ENCODE data around the gene AS3MT.

AS3MT gene

GRCh38 chr10:102856758-102857424 lies 12.4 kb upstream of the AS3MT start:
- no peak for DNase-seq

GRCh38 chr10:102859911-102860310 lies 9.4 kb upstream of the AS3MT start:
- DNase-seq, result no peak

DNA sequence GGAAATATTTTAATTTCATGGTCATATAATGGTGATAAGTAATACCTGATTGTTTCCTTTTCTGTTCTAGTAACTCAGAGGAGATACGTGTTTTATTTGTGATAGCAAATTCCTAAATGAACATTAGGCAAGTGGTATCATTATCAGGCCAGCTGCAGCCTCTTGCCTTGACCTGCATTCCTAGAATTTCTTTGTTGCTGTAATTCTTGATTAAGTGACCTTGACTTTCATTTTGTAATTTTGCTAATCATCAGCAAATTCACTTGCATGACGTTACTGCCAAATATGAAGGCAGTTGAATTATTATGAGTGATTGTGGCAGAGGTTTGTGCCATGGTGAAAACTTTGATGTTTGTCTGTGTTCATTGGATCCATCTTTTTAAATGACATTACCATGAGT lies 5.6 kb upstream of the AS3MT start:
- DNase-seq, result no peak

GRCh38 chr10:102865620-102866019 lies 3.6 kb upstream of the AS3MT start:
- no peak for DNase-seq

DNA sequence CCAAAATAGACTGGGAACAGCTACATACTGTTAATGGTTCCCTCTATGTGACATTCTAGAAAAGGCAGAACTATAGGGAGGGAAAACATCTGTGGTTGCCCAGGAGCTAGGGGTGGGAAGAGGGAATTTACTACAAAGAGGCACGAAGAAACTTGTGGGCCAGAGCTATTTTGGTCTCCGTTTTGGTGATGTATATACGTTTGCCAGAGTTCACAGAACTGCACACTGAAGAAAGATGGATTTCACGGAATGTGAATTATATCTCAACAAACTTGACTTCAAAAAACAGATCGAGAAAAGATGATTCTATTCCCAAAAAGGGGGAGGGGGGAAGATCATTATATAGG lies 386 bp upstream of the AS3MT start:
- DNase-seq, result no peak

DNA sequence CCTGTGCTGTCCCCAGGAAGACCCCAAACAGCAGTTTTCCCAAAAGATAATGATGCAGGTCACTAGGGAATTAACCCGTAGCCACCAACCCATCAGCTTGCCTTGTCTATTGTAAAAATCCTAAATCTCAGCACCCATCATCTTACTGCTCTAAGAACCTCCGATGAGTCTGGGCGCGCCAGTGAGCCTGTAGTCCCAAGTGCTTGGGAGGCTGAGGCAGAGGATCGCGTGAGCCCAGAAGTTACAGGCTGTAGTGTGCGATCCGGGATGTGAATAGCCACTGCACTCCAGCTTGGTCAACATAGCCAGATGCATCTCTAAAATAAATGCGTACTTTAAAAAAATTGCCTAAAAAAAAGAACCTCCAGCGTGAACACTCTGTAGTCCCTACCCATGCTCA lies 951 bp downstream of the AS3MT start:
- no peak for DNase-seq

- DNase-seq, result no peak
Observed at GRCh38 chr10:102872163-102872562, 2.9 kb downstream of the AS3MT start.

DNA sequence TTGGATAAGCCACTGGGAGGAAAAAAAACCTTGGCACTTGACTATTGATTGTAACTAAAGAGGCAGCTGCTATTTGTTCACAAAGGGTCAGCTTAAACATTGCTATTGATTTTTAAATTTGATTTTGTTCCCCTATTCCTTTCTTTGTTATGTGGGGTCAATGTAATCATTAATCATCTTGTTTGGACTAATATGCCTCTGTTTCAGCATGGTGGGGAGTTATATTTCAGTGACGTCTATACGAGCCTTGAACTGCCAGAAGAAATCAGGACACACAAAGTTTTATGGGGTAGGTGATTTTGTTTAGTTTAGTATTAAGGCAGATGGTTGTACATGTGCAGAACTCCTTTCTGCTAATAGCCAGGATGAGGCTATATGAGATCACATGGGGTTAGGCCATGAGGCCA lies 7.5 kb downstream of the AS3MT start:
- no peak for DNase-seq

DNA sequence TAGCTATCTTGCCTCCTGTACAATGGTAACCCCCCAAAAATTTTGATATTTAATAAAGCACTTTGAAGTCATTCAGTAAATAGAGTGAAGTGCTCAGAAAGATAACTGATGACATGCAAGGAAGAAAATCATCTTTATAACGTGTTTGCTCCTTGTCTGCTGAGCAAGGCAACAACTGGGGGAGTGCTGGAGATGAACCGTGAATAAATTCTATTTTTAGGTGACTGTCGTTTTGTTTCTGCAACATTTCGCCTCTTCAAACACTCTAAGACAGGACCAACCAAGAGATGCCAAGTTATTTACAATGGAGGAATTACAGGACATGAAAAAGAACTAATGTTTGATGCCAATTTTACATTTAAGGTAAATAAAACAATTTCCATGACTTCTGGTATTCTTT lies 9.4 kb downstream of the AS3MT start:
- DNase-seq, result no peak

DNA sequence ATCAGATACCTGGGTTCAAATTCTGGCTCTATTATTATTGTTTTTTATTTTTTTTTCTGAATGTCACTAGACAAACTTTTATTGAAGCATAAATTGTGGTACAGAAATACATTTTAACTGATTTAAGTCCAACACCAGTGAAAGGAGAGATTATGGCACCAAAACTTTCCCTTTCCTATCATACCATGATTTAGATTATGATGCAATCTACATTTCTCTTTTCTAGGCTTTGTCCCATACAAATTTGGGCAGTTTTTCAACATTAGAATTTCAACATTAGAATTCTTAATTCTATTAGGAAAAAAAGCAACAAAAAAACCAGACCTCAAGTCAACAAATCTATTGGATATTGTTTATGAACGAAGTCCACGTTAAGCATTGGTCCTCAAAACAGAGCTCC lies 11.0 kb downstream of the AS3MT start:
- no peak for DNase-seq

DNA sequence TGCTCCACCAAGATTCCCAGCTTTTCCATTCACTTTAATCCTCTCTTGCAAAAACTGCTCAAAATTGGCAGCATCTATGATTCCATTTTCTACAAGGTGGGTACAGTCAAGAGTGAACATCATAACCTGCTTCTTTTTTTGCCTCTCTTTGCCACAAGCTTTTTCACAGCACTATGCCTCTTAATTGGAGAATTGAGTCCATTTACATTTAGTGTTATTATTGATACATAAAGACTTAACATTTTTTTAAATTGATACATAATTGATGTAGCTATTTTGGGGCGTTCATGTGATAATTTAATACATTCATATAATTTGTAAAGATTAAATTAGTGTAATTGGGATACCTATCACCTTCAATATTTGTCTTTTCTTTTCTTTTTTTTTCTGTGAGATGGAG lies 18.8 kb downstream of the AS3MT start:
- DNase-seq, result no peak

DNA sequence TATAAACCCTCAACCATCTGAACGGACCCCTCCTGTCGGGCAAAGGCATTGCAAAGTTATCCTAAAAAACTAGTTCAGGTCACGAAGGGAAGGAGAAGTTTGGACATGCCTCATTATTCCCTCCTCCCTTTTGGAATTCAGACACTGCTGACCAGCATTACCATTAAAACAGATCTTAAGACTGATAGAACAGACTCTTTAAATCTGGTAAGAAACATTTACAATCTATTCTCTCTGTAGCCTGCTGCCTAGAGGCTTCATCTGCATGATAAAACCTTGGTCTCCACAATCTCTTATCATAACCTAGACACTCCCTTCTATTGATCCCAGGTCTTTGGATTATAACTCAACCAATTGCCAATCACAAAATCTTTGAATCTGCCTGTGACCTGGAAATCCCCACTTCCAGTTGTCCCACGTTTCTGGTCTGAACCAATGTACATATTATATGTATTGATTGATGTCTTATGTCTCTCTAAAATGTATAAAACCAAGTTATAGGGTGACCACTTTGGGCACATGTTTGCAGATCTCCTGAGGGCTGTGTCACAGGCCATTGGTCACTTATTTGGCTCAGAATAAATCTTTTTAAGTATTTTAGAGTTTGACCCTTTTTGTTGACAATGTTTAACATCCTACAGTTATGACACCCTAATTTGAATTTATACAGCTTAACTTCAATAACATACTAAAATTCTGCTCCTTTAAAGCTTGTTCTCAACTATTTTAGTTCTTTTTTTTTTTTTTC lies 25.4 kb downstream of the AS3MT start:
- DNase-seq, result no peak

DNA sequence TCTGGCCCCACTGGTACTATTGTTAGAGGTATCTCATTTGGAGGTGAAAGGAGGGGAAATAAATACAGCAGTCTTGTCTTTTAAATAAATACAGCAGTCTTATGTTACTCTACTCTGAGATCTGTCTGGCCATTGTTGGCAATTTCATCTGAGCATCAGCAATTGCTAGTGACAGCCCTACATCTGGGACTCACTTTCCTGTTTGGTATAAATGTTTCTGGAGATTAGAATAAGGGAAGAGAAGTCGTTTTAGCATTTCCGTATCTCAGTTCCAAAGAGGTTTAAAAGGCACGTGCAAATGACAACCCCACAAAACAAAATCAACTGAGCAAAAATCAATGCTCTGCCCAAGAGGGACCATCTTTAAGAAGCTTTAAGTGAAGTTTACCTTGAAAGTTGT lies 30.7 kb downstream of the AS3MT start:
- no peak for DNase-seq

GRCh38 chr10:102904346-102904745 lies 35.1 kb downstream of the AS3MT start:
- DNase-seq, result no peak

DNA sequence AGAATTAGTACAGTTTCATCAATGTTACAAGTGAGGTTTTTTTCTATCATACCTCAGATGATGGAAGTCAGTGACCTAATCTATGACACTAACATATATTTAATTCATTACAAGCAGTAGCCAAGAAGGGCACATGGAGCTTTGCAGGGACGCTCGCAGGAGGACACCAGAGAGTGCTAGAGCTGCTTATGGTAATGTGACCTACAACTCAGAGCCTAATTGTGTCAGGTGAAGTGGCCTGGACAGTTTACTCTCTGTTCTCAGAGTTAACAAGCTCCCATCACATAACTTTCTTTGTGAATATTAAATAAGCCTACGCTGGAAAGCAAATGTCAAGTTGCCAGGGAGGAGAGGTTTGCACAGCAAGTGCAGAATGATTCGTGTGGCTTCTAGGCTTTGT lies 37.2 kb downstream of the AS3MT start:
- DNase-seq, result no peak

GRCh38 chr10:102914781-102915180 lies 45.5 kb downstream of the AS3MT start:
- peak; percentile 17 for DNase-seq

- no peak for DNase-seq
Observed at GRCh38 chr10:102916173-102916572, 46.9 kb downstream of the AS3MT start.

DNA sequence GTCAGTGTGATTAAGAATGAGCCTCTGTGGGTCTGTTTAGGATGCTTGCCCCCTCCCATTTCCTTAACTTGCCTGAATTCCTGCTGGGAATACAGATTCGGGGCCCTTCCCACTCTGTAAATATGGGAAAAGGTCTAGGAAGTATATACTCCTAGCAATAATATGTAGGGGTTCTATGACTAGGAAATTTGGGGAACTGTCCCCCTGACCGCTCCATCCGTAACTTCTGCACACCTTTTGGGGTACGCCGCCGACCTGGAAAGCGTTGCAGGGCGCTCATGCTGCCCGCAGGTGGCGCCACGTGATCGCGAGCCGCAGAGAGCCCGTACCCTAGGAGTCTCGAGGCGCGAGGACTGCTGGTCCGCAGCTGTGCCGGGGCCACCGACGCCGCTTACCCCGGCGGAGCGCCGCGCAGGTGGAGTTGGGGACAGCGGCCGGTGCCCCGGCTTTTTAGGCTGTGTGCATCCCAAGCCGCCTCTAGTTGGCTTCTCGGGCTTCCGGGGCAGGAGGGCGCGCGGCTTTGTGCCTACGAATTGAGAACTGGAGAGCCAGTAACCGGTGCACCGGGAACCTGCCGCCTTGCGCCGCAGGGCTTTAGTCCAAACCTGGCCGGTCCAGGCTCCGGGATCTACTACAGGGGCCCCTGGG lies 48.2 kb downstream of the AS3MT start:
- peak; percentile 29 for DNase-seq

DNA sequence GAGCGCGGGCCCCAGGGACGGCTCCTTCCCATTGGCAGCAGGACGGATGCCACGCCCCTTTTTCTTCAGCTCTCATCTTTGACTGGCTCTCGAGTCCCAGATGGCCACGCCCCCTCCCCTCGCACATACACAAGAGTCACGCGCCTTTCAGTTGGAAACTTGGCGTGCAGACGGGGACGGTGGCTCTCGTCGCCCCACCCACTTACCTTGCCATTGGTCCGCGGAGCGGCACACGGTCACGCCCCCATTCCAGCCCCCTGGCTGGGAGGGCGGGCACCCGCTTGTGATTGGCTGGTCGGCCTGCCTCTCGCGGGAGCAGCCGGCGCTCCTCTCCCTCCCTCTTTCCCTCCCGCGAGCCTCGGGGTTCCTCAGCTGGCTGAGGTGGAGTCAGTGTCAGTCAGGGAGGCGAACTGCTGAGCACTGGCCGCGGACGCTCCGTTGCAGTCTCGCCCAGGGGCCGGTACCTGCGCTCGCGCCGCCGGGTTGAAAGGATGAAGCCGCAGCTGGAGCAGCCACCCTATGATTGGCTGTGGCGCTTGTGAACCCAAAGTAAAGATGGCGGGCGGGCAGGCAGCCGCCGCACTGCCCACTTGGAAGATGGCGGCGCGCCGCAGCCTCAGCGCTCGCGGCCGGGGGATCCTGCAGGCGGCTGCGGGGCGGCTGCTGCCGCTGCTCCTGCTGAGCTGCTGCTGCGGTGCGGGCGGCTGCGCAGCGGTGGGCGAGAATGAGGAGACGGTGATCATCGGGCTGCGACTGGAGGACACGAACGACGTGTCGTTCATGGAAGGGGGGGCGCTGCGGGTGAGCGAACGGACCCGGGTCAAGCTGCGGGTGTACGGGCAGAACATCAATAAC lies 48.9 kb downstream of the AS3MT start, which contains the start of gene CNNM2:
CNNM2 (plus strand) TSS at position 333 of the 855 bp plus-strand sequence; CDS start at position 520, 187 bp downstream.
- peak; percentile 98 for DNase-seq

DNA sequence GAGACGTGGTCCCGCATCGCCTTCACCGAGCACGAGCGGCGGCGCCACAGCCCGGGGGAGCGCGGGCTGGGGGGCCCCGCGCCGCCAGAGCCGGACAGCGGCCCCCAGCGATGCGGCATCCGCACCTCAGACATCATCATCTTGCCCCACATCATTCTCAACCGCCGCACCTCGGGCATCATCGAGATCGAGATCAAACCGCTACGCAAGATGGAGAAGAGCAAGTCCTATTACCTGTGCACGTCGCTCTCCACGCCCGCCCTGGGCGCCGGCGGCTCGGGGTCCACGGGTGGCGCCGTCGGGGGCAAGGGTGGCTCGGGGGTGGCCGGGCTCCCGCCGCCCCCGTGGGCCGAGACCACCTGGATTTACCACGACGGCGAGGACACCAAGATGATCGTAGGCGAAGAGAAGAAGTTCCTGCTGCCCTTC lies 49.6 kb downstream of the AS3MT start:
- DNase-seq, result no peak

GRCh38 chr10:102919246-102919959 lies 50.1 kb downstream of the AS3MT start:
- no peak for DNase-seq

DNA sequence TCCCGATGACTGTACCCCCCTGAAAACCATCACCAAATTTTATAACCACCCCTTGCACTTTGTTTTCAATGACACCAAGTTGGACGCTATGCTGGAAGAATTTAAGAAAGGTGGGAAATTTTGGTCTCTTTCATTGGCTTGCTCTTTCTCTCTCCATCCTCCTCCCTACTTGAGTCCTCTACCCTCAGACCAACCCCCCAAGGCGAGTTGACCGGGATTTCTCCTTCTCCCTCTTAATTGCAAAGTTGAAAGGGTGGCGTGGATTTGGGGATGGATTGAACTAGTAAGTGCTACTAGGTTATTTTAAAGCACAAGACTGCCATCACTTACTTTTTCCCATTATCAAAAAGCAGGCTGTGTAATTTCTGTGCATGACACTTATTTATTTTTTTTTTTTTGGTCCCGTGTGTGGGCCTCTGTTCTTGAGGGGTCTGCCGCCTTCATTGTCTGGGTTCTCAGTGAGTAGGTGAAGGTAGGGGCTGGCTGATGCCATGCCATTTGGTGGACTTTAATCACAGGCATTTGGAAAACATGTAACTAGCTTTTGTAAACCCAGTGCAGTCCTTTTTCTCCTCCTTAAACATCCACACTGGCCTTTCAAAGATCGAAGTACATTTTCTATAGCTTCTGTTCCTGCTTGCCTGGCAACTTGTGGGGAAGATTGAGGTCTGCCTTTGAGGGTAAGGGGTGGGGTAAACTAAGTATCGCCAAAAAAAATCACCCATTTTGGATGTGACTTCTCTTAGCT lies 50.9 kb downstream of the AS3MT start:
- DNase-seq, result no peak

Measured in GF-D8 (cell line).